Bone marrow (tissue), 2 donors: Measurements from ENCODE around the gene ANKRD16.
"Not testable (repeated sequence)": the region's sequence is repeated elsewhere in the genome, so short reads cannot be mapped to it uniquely, and the experiment has no call there.

Experiments
- DNase-seq, 2 donors: peaks; one replicate each; lab custom pipeline; 2025; lab: John Stamatoyannopoulos, UW

ANKRD16 gene

GRCh38 chr10:5876181-5876768, 13.4 kb downstream of the ANKRD16 start:
- no peak for DNase-seq

- peak; percentile 9 to 82 for DNase-seq
Measured at GRCh38 chr10:5873515-5873995, 16.1 kb downstream of the ANKRD16 start.

GRCh38 chr10:5871596-5871995, 18.1 kb downstream of the ANKRD16 start:
- DNase-seq, result no peak

- no peak for DNase-seq
Measured at GRCh38 chr10:5869156-5869555, 20.5 kb downstream of the ANKRD16 start.

- not testable (repeated sequence) for DNase-seq
Measured at GRCh38 chr10:5868383-5868782, 21.3 kb downstream of the ANKRD16 start.

GRCh38 chr10:5867091-5867615, 22.5 kb downstream of the ANKRD16 start:
- DNase-seq, result not testable (repeated sequence)

- peak in 1 of 2 donors; percentile 10 for DNase-seq
Measured at GRCh38 chr10:5866451-5867081, 23.1 kb downstream of the ANKRD16 start.

GRCh38 chr10:5862981-5863685, 26.6 kb downstream of the ANKRD16 start:
- DNase-seq, result not testable (repeated sequence)

- no peak for DNase-seq
Measured at GRCh38 chr10:5862360-5862961, 27.2 kb downstream of the ANKRD16 start.

GRCh38 chr10:5860066-5860465, 29.6 kb downstream of the ANKRD16 start:
- no peak for DNase-seq

- no peak for DNase-seq
Measured at GRCh38 chr10:5858811-5859210, 30.9 kb downstream of the ANKRD16 start.

- no peak for DNase-seq
Measured at GRCh38 chr10:5856701-5857004, 33.0 kb downstream of the ANKRD16 start.

- DNase-seq, result no peak
Measured at GRCh38 chr10:5855979-5856700, 33.6 kb downstream of the ANKRD16 start.

GRCh38 chr10:5854131-5854475, 35.6 kb downstream of the ANKRD16 start:
- no peak for DNase-seq

- DNase-seq, result not testable (repeated sequence)
Measured at GRCh38 chr10:5846667-5847066, 43.0 kb downstream of the ANKRD16 start.

- DNase-seq, result no peak
Measured at GRCh38 chr10:5844345-5845055, 45.2 kb downstream of the ANKRD16 start.

- no peak for DNase-seq
Measured at GRCh38 chr10:5843686-5844344, 45.9 kb downstream of the ANKRD16 start.

GRCh38 chr10:5841965-5842364, 47.7 kb downstream of the ANKRD16 start:
- no peak for DNase-seq

GRCh38 chr10:5840314-5841307, 49.1 kb downstream of the ANKRD16 start:
- DNase-seq, result peak in 1 of 2 donors; percentile 15

GRCh38 chr10:5836181-5836580, 53.5 kb downstream of the ANKRD16 start:
- not testable (repeated sequence) for DNase-seq
